Subcutaneous abdominal adipose tissue (tissue), 5 donors: ENCODE measurements around the gene INF2.

Experiments
- H3K27ac ChIP-seq: one replicate; pipeline ENCODE4 v1.7.0; 2013; ENCODE audit warnings: low read depth, mild to moderate bottlenecking, inconsistent platforms, low read length, moderate library complexity
- H3K27me3 ChIP-seq, 5 donors: one replicate each; pipeline ENCODE4 v1.7.0; 2013; ENCODE audit warnings: low read length in 5 of 5, inconsistent platforms in 1 of 5; ENCODE audit not compliant: control insufficient read depth in 5 of 5, insufficient read depth in 4 of 5
- H3K36me3 ChIP-seq, 5 donors: one replicate each; pipeline ENCODE4 v1.7.0; 2013; ENCODE audit warnings: low read length in 5 of 5; ENCODE audit not compliant: control insufficient read depth in 5 of 5, insufficient read depth in 5 of 5
- H3K4me1 ChIP-seq, 5 donors: one replicate each; pipeline ENCODE4 v1.7.0; 2013; ENCODE audit warnings: low read length in 5 of 5, mild to moderate bottlenecking in 3 of 5, moderate library complexity in 1 of 5; ENCODE audit not compliant: control insufficient read depth in 5 of 5, insufficient read depth in 5 of 5
- H3K4me3 ChIP-seq, 5 donors: one replicate each; pipeline ENCODE4 v1.7.0; 2013; ENCODE audit warnings: low read length in 5 of 5, low read depth in 1 of 5
- H3K9ac ChIP-seq, 5 donors: one replicate each; pipeline ENCODE4 v1.7.0; 2013; ENCODE audit warnings: low read length in 5 of 5, mild to moderate bottlenecking in 4 of 5, moderate library complexity in 3 of 5
- H3K9me3 ChIP-seq, 5 donors: one replicate each; pipeline ENCODE4 v1.7.0; 2013; ENCODE audit warnings: low read length in 5 of 5; ENCODE audit not compliant: control insufficient read depth in 5 of 5
- donor health status: healthy.
- donor health status: healthy.
- donor health status: healthy.
- donor health status: healthy.
- donor health status: healthy.

Gene INF2

GRCh38 chr14:104732355-104732804, 43.0 kb downstream of the INF2 start:
- no peak overlapping the region for H3K4me3 ChIP-seq
- no peaks in the 10 kb centered on the region for H3K9me3 ChIP-seq
- no peak overlapping the region for H3K9ac ChIP-seq
- H3K27me3 ChIP-seq = no peaks in the 10 kb centered on the region
- peaks cover 4 to 59% (median 27%) of the 10 kb centered on the region in 5 donors for H3K4me1 ChIP-seq
- no peak overlapping the region for H3K27ac ChIP-seq
- no peaks in the 10 kb centered on the region for H3K36me3 ChIP-seq

GRCh38 chr14:104732931-104733681, 43.7 kb downstream of the INF2 start:
- H3K4me1 ChIP-seq = peaks cover 4 to 57% (median 27%) of the 10 kb centered on the region in 5 donors
- no peak overlapping the region for H3K9ac ChIP-seq
- no peak overlapping the region for H3K27ac ChIP-seq
- no peak overlapping the region for H3K4me3 ChIP-seq
- no peaks in the 10 kb centered on the region for H3K36me3 ChIP-seq
- no peaks in the 10 kb centered on the region for H3K9me3 ChIP-seq
- H3K27me3 ChIP-seq = no peaks in the 10 kb centered on the region

- Histone ChIP-seq H3K27me3 (no peaks in the 10 kb centered on the region), H3K4me1 (peaks cover 4 to 57% (median 27%) of the 10 kb centered on the region in 5 donors), H3K27ac (no peak overlapping the region), H3K9ac (no peak overlapping the region), H3K4me3 (no peak overlapping the region), H3K36me3 (peaks cover 0 to 2% (median 0%) of the 10 kb centered on the region in 5 donors), H3K9me3 (no peaks in the 10 kb centered on the region)
Measured at GRCh38 chr14:104734051-104734587, 44.7 kb downstream of the INF2 start.

GRCh38 chr14:104734601-104734990, 45.2 kb downstream of the INF2 start:
- peaks cover 0 to 3% (median under 1%) of the 10 kb centered on the region in 5 donors for H3K36me3 ChIP-seq
- H3K4me1 ChIP-seq = peaks cover 4 to 57% (median 27%) of the 10 kb centered on the region in 5 donors
- H3K4me3 ChIP-seq = no peak overlapping the region
- peak overlapping the region; percentile 75 for H3K27ac ChIP-seq
- no peaks in the 10 kb centered on the region for H3K27me3 ChIP-seq
- H3K9me3 ChIP-seq = no peaks in the 10 kb centered on the region
- no peak overlapping the region for H3K9ac ChIP-seq

- Histone ChIP-seq H3K4me1 (peaks cover 4 to 57% (median 27%) of the 10 kb centered on the region in 5 donors), H3K4me3 (no peak overlapping the region), H3K9me3 (no peaks in the 10 kb centered on the region), H3K36me3 (peaks cover 0 to 8% (median 6%) of the 10 kb centered on the region in 5 donors), H3K9ac (peak overlapping the region in 2 of 5 donors; percentile 8 to 30), H3K27me3 (no peaks in the 10 kb centered on the region), H3K27ac (peak overlapping the region; percentile 75)
Measured at GRCh38 chr14:104734991-104735779, 45.8 kb downstream of the INF2 start.

GRCh38 chr14:104735830-104736642, 46.6 kb downstream of the INF2 start:
- no peaks in the 10 kb centered on the region for H3K9me3 ChIP-seq
- H3K9ac ChIP-seq = peak overlapping the region in 1 of 5 donors; percentile 8
- peak overlapping the region; percentile 75 for H3K27ac ChIP-seq
- H3K4me1 ChIP-seq = peaks cover 4 to 55% (median 27%) of the 10 kb centered on the region in 5 donors
- H3K36me3 ChIP-seq = peaks cover 0 to 15% (median 14%) of the 10 kb centered on the region in 5 donors
- H3K4me3 ChIP-seq = peak overlapping the region in 1 of 5 donors; percentile 23
- H3K27me3 ChIP-seq = no peaks in the 10 kb centered on the region

GRCh38 chr14:104738375-104739019, 49.1 kb downstream of the INF2 start:
- H3K4me3 ChIP-seq = no peak overlapping the region
- H3K4me1 ChIP-seq = peaks cover 4 to 37% (median 23%) of the 10 kb centered on the region in 5 donors
- no peak overlapping the region for H3K9ac ChIP-seq
- no peaks in the 10 kb centered on the region for H3K27me3 ChIP-seq
- no peak overlapping the region for H3K27ac ChIP-seq
- peaks cover 0 to 36% (median 22%) of the 10 kb centered on the region in 5 donors for H3K36me3 ChIP-seq
- H3K9me3 ChIP-seq = no peaks in the 10 kb centered on the region

GRCh38 chr14:104739026-104739425, 49.6 kb downstream of the INF2 start:
- peaks cover 4 to 33% (median 23%) of the 10 kb centered on the region in 5 donors for H3K4me1 ChIP-seq
- no peak overlapping the region for H3K27ac ChIP-seq
- no peak overlapping the region for H3K9ac ChIP-seq
- no peaks in the 10 kb centered on the region for H3K27me3 ChIP-seq
- H3K4me3 ChIP-seq = no peak overlapping the region
- H3K36me3 ChIP-seq = peaks cover 0 to 40% (median 25%) of the 10 kb centered on the region in 5 donors
- no peaks in the 10 kb centered on the region for H3K9me3 ChIP-seq
